NCI-H1930 (cell line): ENCODE measurements around the gene PODXL2.
A peak's percentile ranks its signal among the peaks of the same experiment; 100 is the strongest.
"Not testable (repeated sequence)": the region's sequence is repeated elsewhere in the genome, so short reads cannot be mapped to it uniquely, and the experiment has no call there.

Source experiments
- DNase-seq, 2 experiments: peaks; one replicate each; lab custom pipeline; 2025; lab: John Stamatoyannopoulos, UW

The PODXL2 gene

DNA sequence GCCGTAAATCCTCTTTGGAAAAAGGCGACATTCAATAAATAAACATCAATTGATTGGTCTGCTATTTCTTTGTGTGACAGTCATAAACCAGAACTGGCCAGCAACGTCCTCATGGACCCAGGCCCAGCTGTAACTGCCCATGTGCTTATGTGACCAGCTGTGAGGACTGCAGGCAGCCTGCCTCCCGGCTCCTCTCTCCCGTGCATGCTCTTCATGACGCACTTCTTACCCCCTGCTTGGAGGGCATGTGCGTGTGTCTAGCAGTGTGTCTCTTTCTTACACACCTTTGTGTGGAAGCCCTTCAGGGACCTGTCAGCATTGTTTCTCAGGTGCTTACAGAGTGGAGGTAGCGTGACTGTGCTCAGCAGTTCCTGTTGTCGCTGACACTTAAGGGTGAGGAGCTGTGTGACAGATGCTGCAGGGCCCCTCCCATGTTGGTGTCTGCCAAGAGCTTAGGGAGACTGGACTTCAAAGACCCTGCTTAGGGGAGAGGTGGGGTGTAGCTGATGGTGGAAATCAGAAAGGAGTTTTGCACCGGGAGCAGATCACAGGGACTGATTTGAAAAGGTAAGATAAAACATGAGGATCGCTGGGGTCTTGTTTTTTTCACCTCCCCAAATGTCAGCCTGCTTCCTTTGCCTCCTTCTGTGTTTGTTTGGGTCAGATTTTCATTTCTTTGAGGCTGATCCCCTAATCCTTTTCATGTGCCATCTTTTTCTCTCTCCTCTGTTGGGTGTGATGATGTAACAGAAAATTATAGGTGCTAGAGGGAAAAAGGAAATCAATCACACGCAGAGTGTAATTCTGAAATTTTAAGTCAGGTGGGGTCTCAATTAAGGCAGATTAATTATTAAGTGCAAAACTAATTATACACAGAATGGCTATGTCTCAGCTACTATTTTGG lies 2.1 kb downstream of the PODXL2 start:
- no peak for DNase-seq

DNA sequence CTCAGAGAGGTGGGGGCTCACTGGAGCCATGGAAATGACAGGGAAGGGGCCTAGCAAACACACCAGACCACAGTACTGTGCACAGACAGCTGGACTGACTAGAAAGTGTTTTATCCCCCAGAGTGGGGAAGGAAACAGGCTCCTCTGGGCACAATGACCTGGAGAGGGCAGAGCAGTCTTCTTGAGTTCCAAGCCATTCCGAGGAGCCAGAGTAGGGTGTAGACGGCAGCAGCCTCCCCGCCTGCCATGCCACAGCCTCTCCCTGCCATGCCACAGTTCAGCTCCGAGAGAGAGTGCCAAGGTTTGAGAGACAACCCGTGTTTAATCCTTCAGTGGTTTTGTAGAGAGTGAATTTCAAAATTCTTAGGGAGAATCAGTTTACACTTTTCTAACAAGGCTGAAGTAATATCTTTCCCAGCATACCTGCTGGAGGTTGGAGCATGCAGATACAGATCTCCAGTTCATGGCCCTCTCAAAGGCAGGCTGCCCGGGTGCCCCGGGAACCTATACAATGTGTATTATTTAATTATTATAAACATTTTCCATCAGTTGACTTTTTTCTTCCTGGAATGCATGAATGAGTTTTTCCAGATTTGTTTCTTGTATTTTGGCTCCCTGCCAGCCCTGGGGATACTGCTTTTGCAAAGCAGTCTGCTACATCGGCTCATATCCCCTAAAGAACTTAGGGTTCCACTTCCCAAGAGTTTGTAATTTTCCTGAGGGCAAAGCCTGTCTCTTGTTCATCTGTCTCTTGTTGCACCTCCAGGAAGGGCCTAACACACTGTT lies 3.2 kb downstream of the PODXL2 start:
- DNase-seq: no peak

DNA sequence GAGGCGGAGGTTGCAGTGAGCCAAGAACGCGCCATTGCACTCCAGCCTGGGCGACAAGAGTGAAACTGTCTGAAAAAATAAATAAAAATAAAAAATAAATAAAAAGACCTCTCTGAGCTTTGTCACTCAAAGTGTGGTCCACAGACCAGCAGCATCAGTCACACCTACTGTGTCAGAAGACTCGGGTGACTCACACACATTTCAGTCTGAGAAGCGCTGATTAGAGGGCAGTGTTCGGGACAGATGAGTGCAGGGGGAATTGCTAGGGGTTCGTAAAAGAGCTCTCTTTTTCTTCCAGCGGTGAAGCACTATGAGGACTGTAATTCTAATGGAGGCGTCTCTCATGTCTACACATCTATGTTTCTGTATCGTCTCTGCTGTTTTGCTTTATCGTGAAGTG lies 5.7 kb downstream of the PODXL2 start:
- DNase-seq: no peak

DNA sequence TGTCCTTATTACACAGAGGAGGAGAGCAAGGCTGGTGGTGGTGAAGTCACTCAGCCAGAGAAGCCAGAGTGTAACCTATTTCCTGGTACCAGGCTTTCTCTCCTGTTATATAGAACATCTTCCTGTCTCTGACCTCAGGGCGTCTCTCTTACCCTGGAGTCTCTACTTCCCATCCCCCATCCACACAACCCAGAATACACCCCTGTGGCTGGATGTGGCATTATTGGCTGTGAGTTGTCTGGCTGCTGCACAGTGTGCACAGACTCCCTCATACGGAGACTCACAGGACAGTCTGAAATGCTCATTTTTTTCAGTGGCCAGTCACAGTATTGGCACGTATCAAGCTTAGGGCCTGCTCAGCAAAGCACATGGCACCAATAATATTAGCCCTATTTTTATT lies 8.6 kb downstream of the PODXL2 start:
- no peak for DNase-seq

DNA sequence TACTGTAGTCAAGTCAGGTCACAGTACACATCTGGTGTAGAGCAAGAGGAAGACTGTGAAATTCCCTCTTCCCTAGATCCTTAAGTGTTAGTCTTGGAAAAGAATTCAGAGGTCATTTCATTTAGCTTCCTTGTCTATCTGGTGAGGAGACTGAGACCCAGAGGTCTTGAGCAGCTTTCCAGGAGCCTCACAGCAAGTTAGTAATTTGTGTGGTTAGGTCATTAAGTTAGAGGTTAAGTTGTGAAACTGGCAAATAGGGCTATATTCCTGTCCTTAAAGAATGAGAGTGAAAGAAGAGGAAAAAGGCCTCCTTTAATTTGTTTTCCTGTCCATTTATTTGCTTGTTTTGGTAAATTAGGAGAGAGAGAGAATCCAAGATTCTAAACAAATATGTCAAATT lies 9.0 kb downstream of the PODXL2 start:
- DNase-seq: no peak

DNA sequence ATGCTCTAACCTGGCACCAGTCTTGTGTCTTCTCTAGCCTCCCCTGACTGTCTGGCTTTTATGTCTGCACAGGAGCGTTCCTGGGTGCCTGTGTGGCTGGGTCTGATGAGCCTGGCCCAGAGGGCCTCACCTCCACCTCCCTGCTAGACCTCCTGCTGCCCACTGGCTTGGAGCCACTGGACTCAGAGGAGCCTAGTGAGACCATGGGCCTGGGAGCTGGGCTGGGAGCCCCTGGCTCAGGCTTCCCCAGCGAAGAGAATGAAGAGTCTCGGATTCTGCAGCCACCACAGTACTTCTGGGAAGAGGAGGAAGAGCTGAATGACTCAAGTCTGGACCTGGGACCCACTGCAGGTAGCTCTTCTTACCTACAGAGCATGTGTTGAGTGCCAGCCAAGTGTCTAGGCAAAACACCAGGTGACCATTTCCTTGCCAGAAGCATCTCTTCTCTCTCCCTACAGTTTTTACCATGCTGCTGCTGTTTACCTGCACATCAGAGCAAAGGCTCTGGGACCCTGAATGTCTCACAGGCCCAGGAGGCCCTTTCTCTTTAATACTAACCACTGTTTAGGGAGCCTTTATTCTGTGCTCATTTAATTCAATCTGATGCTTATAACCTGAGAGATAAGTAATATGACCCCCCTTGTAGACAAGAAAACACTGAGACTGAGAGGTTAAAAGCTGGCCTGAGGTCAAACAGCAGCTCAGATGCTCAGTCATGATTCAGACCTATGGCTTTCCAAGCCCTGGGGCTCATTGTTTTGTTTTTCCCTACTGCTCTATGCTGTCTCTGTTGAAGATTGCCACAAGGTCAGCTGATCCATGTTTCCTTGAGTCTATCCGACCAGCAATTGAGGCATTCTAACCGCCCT lies 10.4 kb downstream of the PODXL2 start:
- no peak for DNase-seq

DNA sequence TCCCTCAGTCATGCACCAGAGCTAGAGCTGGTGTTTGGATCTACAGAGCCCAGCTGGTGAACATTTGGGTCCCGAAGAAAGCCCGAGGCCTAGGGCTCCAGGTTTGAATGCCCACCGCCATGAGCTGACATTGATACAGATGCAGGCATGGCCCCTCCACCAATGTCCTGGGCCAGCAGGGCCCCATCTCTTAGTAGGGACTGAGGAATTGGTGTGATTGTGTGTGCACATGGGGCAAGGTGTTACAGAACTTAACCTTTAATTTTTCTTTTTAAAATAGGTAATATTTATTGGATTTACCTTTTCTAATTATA lies 11.0 kb downstream of the PODXL2 start:
- DNase-seq: no peak

DNA sequence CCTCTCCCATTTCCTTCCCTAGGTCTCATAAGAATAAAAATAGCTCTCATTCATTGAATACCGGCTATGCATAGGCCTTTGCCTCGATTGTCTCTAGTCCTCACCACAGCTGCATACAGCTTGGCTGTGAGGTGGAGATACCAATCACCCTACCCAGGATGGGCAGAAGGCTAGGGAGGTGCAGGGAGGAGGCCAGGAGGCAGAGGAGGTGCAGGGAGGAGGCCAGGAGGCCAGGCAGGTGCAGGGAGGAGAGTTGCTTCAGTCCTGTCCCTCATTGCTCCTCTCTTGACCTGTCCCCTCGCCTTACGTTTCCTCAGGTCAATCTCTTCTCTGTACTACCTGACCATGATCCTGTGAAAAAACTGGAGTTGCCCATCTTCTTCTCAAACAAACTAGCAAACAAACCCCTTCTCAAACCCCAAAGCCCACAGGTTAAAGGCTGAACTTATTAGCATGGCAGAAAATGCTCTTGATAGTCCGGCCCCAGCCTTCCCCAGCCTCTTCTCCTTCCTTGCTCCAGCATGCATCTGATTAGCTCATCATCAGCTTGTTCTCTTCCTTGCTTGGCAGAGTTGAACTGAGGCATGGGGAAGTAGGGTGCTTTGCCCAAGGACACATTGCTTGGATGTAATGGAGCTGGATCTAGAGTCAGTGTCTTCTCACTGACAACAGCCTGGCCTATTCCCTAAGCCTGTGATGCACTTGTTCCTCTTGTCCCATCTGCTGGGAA lies 15.8 kb downstream of the PODXL2 start:
- DNase-seq: no peak

DNA sequence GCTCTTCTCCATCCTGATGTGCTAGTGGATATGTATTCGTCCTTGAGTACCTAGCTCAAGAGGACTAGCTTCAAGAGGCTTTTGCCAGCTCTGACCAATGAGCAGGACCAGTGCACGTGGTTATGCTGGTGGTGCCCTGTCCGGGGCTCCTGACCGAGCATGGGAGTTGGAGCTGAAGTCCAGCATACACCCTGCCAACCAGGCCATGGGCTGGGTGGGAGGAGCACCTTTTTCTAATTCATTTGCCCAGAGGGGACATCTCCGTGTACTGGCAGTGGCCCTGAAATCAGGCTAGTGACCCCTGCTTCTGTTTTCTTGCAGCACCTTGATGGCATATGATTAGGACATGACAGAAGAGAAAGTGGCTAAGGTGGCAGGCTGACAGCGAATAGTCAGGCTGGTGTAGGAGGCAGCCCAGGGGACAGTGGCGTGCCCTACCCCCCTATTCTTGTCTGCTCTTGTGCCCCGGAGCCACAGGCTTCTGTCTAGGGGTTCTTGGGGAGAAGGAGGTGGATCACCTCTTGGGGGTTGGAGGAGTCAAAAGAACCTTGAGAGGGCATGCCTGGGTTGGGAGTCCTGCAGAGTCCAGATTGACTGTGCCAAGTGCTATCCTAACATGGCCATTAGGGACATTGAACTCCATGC lies 16.5 kb downstream of the PODXL2 start:
- no peak for DNase-seq

DNA sequence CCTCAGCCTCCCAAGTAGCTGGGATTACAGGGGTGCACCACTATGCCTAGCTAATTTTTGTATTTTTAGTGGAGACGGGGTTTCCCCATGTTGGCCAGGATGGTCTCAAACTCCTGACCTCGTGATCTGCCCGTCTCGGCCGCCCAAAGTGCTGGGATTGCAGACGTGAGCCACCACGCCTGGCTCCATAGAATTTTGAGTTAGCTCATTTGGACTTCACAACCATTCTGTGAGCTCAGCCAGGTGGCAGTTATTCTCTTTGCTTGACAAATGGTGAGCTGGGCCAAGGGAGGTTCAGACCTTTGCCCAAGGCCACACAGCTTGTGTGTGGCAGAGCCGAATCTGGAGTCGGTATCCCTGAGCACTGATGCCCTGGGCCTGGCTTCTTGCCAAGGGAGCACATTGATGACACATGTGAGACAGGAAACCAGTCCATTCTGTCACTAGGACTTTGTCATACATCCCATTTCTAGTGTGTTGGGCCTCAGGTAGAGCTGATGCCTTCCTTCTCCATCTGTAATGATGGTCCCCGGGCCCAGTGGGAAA lies 17.6 kb downstream of the PODXL2 start:
- no peak for DNase-seq

DNA sequence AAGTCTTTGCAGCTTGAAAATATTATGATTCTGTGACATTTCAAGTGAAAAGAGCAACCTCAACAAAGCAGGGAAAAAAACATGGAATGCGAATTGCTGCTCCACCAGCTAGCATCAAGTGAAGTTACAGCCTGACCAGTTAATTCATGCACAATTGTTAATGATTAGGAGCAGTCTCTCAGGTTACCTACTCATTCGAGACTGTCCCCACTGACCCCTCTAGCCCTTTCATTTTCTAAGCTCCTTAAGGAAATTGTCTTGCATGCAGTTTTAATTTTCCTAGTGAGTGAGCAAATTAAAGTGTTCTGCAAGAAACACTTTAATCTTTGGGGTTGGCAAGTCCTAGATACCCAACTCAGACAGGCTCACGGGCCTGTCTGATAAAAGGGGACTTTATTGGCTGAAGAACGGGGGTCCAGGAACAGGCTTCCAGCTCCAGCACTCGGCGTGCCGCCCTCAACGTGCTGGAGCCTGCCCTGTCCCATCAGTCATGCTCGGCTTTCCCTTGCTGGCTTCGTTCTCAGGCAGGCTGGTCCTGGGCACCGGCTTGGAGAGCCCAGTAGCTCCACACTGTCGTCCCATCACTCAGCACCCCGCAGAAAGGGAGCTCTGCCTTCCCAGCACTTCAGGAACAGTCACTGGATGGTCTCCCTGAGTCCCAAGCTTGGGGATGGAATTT lies 18.3 kb downstream of the PODXL2 start:
- DNase-seq: no peak

DNA sequence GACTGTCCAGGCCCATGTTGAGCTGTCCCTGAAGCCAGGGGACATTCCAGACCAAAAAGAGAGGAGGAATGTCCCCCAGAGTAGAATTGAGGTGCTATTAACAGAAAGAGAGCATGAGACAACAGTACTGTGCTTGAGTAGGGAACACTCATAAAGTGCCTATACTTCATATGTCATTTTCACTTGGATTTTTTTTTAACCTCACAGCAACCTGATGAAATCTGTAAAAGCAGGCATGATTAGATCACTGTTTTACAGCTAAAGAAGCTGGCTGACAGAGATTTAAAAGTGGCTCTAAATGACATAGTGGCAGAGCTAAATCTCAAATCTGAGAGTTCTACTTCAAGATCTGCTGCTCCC lies 18.8 kb downstream of the PODXL2 start:
- DNase-seq: no peak

DNA sequence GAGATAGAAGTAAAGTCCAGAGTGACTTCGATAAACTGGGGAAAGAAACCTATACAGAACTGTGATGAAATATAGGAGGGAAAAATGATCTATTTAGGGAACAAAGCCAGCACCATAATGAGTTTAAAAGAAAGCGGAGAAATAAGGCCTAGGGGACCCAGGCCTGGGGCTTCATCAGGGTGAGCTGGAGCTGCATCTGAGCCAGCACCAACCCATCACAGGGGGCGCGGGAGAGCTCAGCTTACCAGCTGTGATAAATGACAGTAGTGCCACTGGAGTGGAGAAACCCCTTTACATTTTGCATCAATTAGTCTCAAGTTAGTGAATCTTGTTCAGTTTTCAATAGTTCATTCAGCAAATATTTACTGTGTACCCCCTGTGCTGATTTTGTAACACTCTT lies 21.3 kb downstream of the PODXL2 start:
- no peak for DNase-seq

DNA sequence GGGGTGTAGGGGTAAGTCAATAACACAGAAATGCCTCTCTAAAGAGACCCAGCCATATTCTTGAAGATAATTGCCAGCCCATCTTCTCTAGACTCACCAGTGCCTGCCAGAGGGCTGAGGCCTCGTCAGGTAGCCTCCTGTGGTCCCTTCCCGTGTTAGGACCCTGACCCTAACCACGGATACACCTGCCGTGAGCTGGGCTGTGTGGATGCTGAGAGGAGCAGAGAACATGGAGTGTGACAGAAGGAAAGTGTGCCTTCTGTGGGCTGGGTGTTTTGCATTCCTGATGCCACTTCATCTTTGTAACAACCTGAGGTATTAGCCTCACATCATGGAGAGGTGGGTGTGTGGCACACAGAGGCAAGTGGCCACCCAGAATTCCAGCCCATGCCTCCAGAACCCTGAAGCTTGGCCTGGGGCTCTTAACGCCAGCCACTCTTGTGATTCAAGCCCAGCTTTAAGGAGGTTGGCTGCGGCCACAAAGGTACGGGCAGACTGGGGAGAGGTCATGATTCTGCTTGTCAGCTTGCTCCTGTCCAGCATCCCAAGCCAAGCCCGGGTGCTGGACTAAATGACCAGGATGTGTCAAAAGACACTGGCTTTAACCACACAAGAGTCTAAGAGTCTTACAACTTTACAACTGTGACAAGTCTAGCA lies 22.7 kb downstream of the PODXL2 start:
- DNase-seq: no peak

DNA sequence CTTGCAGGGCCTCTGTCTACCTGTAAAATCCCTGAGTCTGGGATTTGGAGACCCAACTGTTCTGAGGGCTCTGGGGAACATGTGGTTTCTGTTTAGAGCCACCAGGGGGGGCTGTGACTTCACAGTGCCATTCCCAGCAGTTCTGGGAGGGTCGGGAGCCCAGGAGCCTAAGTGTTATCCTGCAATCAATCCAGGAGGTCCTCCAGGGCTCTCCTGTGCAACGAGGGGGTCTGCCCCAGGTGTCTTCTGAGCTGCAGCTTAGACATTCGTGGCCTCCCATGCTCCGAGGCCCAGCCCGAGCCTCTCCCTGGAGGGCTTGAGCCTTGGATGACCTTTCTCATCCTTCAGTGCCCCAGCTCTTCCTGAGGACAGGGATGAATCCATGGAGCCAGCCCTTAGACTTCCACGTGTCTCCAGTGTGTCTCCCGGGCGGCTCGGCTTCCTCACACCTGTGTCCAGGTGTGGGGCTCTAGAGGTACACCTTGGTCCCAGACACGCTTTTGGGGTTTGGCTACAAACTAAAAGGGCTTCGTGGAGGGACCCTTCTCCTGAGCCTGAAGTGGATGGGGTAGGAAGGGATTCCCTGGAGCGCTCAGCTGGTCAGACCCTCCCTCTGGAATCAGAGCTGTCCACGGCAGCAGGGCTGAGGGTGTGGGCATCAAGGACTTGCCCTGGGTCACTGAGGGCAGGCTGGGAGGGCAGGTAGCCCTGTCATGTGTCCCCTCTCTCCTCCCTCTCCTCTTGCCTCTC lies 23.4 kb downstream of the PODXL2 start:
- peak in 1 of 2 experiments; percentile 35 for DNase-seq

DNA sequence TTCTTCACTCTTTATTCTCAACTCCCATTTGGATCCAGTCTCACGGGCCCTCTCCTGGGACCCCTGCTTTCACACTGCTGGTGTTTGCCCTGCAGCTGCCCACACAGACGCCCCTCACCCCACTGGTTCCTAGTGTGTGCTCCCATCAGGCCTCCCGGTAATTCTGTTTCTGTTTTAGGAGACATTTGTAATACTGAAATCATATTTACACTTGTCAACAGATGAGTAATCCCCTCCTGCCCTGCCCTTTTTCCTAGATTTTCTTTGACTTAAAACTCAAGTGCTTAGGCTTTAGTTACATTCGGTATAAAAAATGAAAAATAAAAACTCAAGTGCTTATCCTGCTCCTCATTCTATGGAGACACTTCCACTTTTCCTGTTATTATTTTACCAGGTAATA lies 25.4 kb downstream of the PODXL2 start:
- no peak for DNase-seq

DNA sequence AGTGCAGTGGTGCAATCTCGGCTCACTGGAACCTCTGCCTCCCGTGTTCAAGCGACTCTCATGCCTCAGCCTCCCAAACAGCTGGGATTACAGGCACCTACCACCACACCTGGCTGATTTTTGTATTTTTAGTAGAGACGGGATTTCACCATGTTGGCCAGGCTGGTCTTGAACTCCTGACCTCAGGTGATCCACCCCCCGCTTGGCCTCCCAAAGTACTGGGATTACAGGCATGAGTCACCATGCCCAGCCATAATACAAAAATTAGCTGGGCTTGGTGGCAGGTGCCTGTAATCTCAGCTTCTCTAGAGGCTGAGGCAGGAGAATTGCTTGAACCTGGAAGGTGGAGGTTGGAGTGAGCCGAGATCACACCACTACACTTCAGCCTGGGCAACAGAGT lies 26.0 kb downstream of the PODXL2 start:
- not testable (repeated sequence) for DNase-seq

DNA sequence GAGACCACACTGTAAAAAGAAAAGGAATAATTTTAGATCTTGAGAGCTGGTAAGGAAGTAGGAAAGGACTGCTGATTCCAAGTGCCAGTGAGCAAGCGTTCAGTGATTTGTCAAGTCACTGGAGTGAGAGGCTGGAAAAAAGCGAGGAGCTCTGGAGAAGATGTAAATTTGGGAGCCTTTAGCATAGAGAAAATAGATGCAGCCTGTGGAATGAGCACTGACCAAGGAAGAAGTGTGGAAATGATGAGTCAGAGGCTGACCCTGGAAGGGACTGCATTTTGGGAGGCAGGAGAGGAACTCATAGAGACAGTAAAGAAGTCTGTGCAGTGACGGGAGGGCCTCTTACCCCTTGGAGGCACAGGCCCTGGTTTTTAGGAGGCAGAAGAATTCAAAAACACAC lies 26.7 kb downstream of the PODXL2 start:
- DNase-seq: no peak

DNA sequence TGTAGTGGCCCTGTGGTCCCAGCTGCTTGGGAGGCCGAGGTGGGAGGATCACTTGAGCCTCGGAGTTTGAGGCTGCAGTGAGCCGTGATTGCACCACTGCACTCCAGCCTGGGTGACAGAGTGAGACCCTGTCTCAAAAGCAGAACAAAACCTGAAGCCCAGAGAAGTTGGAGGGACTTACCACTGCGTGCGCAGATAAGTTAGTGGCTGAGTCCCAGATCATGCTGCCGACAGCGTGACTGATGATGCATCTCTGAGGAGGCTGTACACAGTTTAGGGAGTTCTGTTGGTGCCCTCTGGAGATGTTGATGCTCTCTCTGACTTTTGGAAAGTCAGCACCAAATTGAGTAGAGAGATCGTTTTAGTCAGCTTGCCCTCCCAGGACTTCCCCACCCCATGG lies 27.9 kb downstream of the PODXL2 start:
- DNase-seq: no peak
